22Rv1 (cell line): ENCODE results near the gene DVL1.
"Not testable (repeated sequence)": the region's sequence is repeated elsewhere in the genome, so short reads cannot be mapped to it uniquely, and the experiment has no call there.

Experiments
- H3K27ac ChIP-seq: fragments of 450-650 bp; 2 replicates; pipeline ENCODE4 v1.5.1; 2017
- ZFX ChIP-seq: fragments of 450-650 bp; IDR thresholded peaks from 2 replicates; pipeline ENCODE4 v1.6.1; 2017; ENCODE audit warnings: antibody characterized with exemption, borderline replicate concordance
- TF ChIP-seq, protein P1 (sequence below): fragments of 450-650 bp; IDR thresholded peaks from 2 replicates; pipeline ENCODE4 v1.5.1; 2017; ENCODE audit warnings: mild to moderate bottlenecking

Gene DVL1

DNA sequence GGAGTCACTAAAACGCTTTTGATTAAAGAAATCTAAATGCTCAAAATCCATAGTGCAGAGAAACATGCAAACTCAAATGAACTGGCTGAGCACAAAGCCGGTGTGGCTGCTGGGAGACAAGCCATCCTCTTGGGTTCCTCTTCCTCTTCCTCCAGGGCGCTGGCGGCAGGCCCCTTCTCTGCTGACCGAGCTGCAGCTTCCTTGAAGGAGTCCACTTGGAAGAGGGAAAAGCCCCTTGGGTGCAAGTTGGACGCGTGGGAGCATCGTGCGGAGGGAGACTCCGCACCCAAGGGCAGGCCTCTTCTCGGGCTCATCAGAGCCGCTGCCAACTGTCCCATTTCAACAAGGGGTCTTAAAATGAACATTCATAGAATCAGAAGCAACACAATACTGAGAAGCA, 42.0 kb upstream of the DVL1 start:
- H3K27ac ChIP-seq, result no peak overlapping the region
- no peak for TF ChIP-seq ZFX
- TF ChIP-seq, protein P1, sequence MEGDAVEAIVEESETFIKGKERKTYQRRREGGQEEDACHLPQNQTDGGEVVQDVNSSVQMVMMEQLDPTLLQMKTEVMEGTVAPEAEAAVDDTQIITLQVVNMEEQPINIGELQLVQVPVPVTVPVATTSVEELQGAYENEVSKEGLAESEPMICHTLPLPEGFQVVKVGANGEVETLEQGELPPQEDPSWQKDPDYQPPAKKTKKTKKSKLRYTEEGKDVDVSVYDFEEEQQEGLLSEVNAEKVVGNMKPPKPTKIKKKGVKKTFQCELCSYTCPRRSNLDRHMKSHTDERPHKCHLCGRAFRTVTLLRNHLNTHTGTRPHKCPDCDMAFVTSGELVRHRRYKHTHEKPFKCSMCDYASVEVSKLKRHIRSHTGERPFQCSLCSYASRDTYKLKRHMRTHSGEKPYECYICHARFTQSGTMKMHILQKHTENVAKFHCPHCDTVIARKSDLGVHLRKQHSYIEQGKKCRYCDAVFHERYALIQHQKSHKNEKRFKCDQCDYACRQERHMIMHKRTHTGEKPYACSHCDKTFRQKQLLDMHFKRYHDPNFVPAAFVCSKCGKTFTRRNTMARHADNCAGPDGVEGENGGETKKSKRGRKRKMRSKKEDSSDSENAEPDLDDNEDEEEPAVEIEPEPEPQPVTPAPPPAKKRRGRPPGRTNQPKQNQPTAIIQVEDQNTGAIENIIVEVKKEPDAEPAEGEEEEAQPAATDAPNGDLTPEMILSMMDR, result no peak

DNA sequence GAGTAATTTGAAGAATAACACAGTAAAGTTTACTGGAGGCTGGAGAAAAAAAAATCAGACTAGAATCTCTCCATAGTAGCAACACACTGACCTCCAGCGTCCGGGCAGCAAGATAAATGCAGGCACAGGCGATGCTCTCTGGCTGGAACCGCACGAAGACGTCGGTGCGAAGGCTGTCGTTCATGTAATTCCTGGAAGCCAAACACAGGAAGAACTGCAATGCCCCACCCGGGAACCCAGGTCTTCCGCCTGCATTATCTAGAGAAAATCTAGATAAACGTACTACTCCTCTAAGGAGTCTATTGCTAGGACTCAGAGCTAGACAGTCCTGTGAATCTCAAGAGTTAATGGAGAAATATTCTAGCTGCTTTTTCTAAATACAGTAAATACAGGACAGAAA, 41.5 kb upstream of the DVL1 start:
- no peak overlapping the region for H3K27ac ChIP-seq
- TF ChIP-seq, protein P1, result no peak
- TF ChIP-seq ZFX, result no peak

DNA sequence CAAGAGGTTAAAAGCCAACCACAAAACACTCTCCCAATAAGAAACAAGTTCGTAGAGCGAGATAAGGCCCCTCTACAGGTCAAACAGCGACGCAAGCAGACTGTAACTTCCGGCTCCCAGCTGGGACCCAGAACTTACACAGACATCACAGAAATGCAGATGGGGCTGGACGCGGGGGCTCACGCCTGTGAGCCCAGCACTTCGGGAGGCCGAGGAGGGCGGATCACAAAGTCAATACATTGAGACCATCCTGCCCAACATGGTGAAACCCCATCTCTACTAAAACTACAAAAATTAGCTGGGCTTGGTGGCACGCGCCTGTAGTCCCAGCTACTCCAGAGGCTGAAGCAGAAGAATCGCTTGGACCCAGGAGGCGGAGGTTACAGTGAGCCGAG, 38.9 kb upstream of the DVL1 start:
- no peak for TF ChIP-seq ZFX
- TF ChIP-seq, protein P1, result no peak

DNA sequence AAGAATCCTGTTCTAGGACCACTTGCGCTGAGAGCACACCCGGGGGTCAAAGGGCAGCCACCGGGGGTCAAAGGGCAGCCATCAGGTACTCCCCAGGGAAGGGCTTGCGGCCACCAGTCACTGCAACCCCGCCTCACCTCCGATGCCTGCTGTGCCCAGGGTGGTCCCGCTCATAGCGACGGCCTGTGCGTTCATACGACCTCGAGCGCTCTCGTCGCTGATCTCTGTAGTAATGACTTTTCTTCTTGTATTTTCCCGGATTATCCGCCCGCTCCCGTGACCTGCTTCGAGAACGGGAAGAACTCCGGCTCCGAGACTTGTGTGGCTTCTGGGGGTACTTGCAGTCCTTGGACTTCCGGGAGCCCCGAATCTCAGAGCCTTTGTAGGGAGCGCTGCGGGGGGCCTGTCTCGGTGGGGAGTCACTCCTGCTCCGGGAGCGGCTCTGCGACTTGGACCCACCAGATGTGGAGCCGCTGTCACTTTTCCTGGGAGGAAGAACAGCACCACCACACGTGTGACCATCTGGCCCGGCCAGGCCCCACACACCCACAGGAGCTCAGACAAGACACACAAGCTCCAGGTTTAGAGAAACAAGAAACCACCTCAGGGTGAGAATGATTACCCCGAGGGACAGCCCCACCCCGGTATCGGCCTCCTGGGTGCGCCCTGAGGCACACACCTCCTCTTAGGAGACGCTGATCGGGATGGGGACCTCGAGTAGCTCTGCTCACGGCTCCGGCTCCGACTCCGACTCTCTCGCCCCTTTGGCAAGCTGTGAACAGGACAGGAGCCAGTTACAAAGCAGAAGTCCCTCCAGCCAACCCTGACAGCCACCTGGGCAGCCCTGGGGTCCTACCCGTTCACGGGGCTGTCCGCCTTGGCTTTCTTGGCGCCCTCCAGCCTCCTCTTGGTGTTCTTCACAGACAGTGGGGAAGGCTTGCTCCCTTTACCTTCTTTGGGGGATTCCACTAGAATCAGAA, 38.2 kb upstream of the DVL1 start:
- no peak for TF ChIP-seq ZFX
- TF ChIP-seq, protein P1, result no peak
- no peak overlapping the region for H3K27ac ChIP-seq

More for the DNA sequence above, 38.9 kb upstream of the DVL1 start:
- no peak overlapping the region for H3K27ac ChIP-seq

DNA sequence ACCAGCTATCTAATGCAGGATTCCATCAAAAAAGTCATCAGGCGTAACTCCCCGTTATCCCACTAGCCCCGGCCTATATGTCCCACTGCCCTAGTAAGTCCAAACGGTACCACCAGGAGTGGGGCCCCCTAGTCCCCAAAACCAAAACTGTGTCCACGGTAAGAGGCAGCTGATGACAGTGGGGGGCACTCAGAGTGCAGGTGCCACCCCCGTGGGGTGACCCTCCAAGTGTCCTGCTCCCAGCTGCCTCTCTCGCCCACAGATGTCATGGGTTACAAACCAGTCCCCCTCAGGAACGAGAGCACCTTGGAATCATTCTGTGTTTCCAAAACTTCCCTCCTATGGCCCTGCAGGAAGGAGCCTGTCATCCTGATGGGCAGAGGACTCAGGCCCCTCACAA, 36.7 kb upstream of the DVL1 start:
- TF ChIP-seq ZFX, result no peak
- no peak overlapping the region for H3K27ac ChIP-seq

DNA sequence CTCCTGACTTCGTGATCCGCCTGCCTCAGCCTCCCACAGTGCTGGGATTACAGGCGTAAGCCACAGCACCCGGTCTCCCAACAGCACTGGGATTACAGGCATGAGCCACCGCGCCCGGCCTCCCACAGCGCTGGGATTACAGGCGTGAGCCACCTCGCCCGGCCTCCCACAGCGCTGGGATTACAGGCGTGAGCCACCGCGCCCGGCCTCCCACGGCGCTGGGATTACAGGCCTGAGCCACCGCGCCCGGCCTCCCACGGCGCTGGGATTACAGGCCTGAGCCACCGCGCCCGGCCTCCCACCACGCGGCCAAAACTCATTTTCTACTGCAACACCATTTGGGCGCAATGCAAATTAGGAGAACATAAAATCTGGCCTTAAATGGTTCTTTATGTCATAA, 36.1 kb upstream of the DVL1 start:
- H3K27ac ChIP-seq, result not testable (repeated sequence)

DNA sequence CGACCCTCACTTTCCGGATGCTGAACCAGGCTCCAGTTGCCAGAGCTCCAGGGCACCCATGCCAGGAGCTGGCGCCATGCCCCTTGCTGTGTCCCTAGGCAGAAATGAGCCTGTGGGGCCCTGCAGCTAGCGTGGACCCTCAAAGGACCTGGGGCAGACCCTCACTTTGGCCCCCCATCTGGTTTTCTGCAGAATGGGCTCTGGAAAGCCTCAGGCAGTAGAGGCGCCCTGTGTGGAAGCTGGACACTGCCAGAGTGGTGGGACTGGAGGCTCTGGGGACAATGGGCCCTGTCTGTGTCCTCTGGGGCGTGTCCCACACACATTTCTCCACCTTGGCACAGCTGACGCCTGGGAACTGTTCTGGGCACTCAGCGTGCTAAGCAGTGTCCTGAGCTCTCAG, 32.1 kb upstream of the DVL1 start:
- no peak overlapping the region for H3K27ac ChIP-seq
- no peak for TF ChIP-seq ZFX
- TF ChIP-seq, protein P1, result no peak

DNA sequence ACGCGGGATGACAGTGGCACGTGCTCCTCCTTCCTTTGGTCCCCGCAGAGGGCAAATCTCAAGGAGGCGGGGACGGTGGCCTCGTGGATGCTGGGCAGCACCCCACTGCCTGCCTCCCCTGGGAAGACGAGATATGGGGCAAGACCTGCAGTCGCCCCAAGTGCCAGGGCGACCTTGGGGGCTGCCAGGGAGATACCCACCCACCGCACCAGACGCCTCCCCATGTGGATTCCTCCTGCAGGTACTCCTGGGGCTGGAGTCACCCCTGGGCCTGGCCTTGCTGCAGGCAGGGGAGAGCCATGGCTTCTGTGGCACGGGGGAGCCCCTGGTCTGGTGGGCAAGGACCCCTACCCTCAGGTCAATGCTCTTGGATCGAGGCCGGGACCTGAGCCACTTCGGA, 31.6 kb upstream of the DVL1 start:
- no peak overlapping the region for H3K27ac ChIP-seq
- TF ChIP-seq, protein P1, result no peak
- TF ChIP-seq ZFX, result no peak
